Endothelial cell (in vitro differentiated cells): ENCODE measurements around the gene NOL4L. TPM values are rescaled to one million over a fixed set of nuclear protein-coding genes. Genes with fewer than 3 reads are reported as not detected.

Experiments used
- DNase-seq: peaks from one replicate; pipeline ENCODE4 v3.0.0; 2021; ENCODE audit warnings: low spot score
- H3K27ac Mint-ChIP-seq: one replicate; pipeline ENCODE4 v1.8.0; 2021; ENCODE audit warnings: mixed read lengths, inconsistent platforms; ENCODE audit not compliant: unreplicated experiment
- H3K27me3 Mint-ChIP-seq: one replicate; pipeline ENCODE4 v1.8.0; 2021; ENCODE audit warnings: mild to moderate bottlenecking, moderate library complexity, mixed read lengths, inconsistent platforms; ENCODE audit not compliant: unreplicated experiment
- H3K36me3 Mint-ChIP-seq: one replicate; pipeline ENCODE4 v1.8.0; 2021; ENCODE audit warnings: mild to moderate bottlenecking, low read depth, mixed read lengths, inconsistent platforms; ENCODE audit not compliant: unreplicated experiment
- H3K4me1 Mint-ChIP-seq: one replicate; pipeline ENCODE4 v1.8.0; 2021; ENCODE audit warnings: mild to moderate bottlenecking, mixed read lengths, inconsistent platforms; ENCODE audit not compliant: unreplicated experiment
- H3K4me3 Mint-ChIP-seq: one replicate; pipeline ENCODE4 v1.8.0; 2021; ENCODE audit warnings: mild to moderate bottlenecking, mixed read lengths, inconsistent platforms; ENCODE audit not compliant: unreplicated experiment
- H3K9me3 Mint-ChIP-seq: one replicate; pipeline ENCODE4 v1.8.0; 2021; ENCODE audit warnings: mixed read lengths, inconsistent platforms; ENCODE audit not compliant: unreplicated experiment
- CTCF ChIP-seq: fragments of 200-600 bp; sonication (generic); IDR thresholded peaks from one replicate; pipeline ENCODE4 v1.5.0; 2021; ENCODE audit warnings: antibody characterized with exemption; ENCODE audit not compliant: unreplicated experiment
- total RNA-seq: library from RNA; stranded (reverse); fragmentation: NEBNext Ultra II Directional; extraction: Animal tissue kit (Norgen Biotek cat#: 25700); gene quantifications from one replicate; pipeline ENCODE4 v1.2.1, GENCODE V29; 2021; ENCODE audit not compliant: unreplicated experiment

The NOL4L gene
- total RNA-seq, 1 donor from 2014 or later: 150 TPM

GRCh38 chr20:32442630-32443373, 142.3 kb downstream of the NOL4L start:
- no peak for TF ChIP-seq CTCF
- DNase-seq: no peak
- Mint-ChIP-seq H3K4me3 (no peak overlapping the region), H3K9me3 (no peaks in the 10 kb centered on the region), H3K4me1 (peaks cover 62% of the 10 kb centered on the region), H3K27ac (no peak overlapping the region), H3K27me3 (peaks cover 20% of the 10 kb centered on the region), H3K36me3 (peaks cover 31% of the 10 kb centered on the region)

GRCh38 chr20:32441638-32442037, 143.5 kb downstream of the NOL4L start:
- H3K36me3 Mint-ChIP-seq: peaks cover 34% of the 10 kb centered on the region
- no peak for DNase-seq
- H3K4me1 Mint-ChIP-seq: peaks cover 55% of the 10 kb centered on the region
- H3K9me3 Mint-ChIP-seq: no peaks in the 10 kb centered on the region
- no peak for TF ChIP-seq CTCF
- H3K27me3 Mint-ChIP-seq: peaks cover 16% of the 10 kb centered on the region
- peak overlapping the region; percentile 79 for H3K27ac Mint-ChIP-seq
- H3K4me3 Mint-ChIP-seq: no peak overlapping the region

GRCh38 chr20:32440758-32441078, 144.4 kb downstream of the NOL4L start:
- H3K36me3 Mint-ChIP-seq: peaks cover 40% of the 10 kb centered on the region
- peaks cover 53% of the 10 kb centered on the region for H3K4me1 Mint-ChIP-seq

GRCh38 chr20:32440069-32440757, 144.9 kb downstream of the NOL4L start:
- Mint-ChIP-seq H3K27me3 (peaks cover 12% of the 10 kb centered on the region), H3K9me3 (no peaks in the 10 kb centered on the region), H3K36me3 (peaks cover 39% of the 10 kb centered on the region), H3K27ac (no peak overlapping the region), H3K4me3 (peak overlapping the region; percentile 59), H3K4me1 (peaks cover 48% of the 10 kb centered on the region)
- DNase-seq: no peak
- no peak for TF ChIP-seq CTCF

More at GRCh38 chr20:32440758-32441078, 144.4 kb downstream of the NOL4L start:
- H3K9me3 Mint-ChIP-seq: no peaks in the 10 kb centered on the region
- no peak for DNase-seq
- peaks cover 15% of the 10 kb centered on the region for H3K27me3 Mint-ChIP-seq
- H3K27ac Mint-ChIP-seq: no peak overlapping the region
- no peak for TF ChIP-seq CTCF
- H3K4me3 Mint-ChIP-seq: peak overlapping the region; percentile 59
